HCT116 (cell line): ENCODE results near the gene CLEC4M. TPM values are rescaled to one million over a fixed set of nuclear protein-coding genes. Genes with fewer than 3 reads are reported as not detected.

Experiments used
- ATAC-seq: fragments of 200-7000 bp; cut with Tn5 transposase; 2 replicates; pipeline ENCODE4 v1.9.1; 2020; ENCODE audit warnings: mild to moderate bottlenecking, moderate library complexity
- BruUV-seq: library from RNA; stranded (reverse); fragments of 400-500 nt; replicated peaks from 2 replicates; lab custom pipeline; 2021; lab: Mats Ljungman, UMichigan
- CTCF ChIA-PET: fragments of 300-600 bp; sonication (Branson Sonifier 250); formaldehyde crosslinking; loops from one replicate; lab custom pipeline; 2021; ENCODE audit warnings: antibody characterized with exemption; lab: Charles Lee
- POLR2A ChIA-PET: fragments of 300-600, 350-600 bp; sonication (Branson Sonifier 250); formaldehyde crosslinking; loops from one replicate; lab custom pipeline; 2021; ENCODE audit warnings: antibody characterized with exemption; lab: Charles Lee
- RAD21 ChIA-PET, 2 experiments: fragments of 300-600 bp; sonication (Branson Sonifier 250); formaldehyde crosslinking; loops; one replicate each; lab custom pipeline; 2023; ENCODE audit warnings: low total read pairs in 2 of 2; ENCODE audit not compliant: uncharacterized antibody in 2 of 2, unreplicated experiment in 2 of 2, low non-redundant PET in 1 of 2; lab: Charles Lee
- DNase-seq: peaks from one replicate; pipeline ENCODE4 v3.0.0-alpha.2; 2010; ENCODE audit warnings: low read depth, low spot score
- H2AFZ ChIP-seq: fragments of 200-600 bp; shearing (Covaris generic), sonication (generic); 2 replicates; pipeline ENCODE4 v1.6.1; 2017; ENCODE audit warnings: low read depth, mixed run types, mixed read lengths, antibody characterized with exemption, low read length; ENCODE audit not compliant: poor library complexity, severe bottlenecking
- H3K27ac ChIP-seq: 2 replicates; pipeline ENCODE4 v1.5.1; 2012; ENCODE audit warnings: low read depth, low read length
- H3K27me3 ChIP-seq: fragments of 200-600 bp; sonication (generic); 2 replicates; pipeline ENCODE4 v1.6.1; 2016; ENCODE audit warnings: mixed run types, low read length, mixed read lengths; ENCODE audit not compliant: insufficient read depth
- H3K36me3 ChIP-seq, 2 experiments: fragments of 200-500 bp in 1 of 2; fragments of 200-600 bp in 1 of 2; sonication (Bioruptor generic) in 1 of 2; sonication (generic) in 1 of 2; 2 replicates each; pipeline versions ENCODE4 v1.5.1 to v1.6.1; 2014 to 2016; ENCODE audit warnings: low read length in 2 of 2, inconsistent platforms in 1 of 2, mixed read lengths in 1 of 2, mixed run types in 1 of 2; ENCODE audit not compliant: insufficient read depth in 2 of 2, control insufficient read depth in 1 of 2
- H3K4me1 ChIP-seq, 2 experiments: fragments of 200-600 bp in 1 of 2; sonication (generic) in 1 of 2; 2 replicates each; pipeline versions ENCODE4 v1.5.1 to v1.6.1; 2012 to 2017; ENCODE audit warnings: low read length in 2 of 2, inconsistent platforms in 1 of 2, mild to moderate bottlenecking in 1 of 2, mixed read lengths in 1 of 2, mixed run types in 1 of 2, moderate library complexity in 1 of 2; ENCODE audit not compliant: insufficient read depth in 2 of 2, control insufficient read depth in 1 of 2
- H3K4me2 ChIP-seq: fragments of 200-600 bp; sonication (generic); 2 replicates; pipeline ENCODE4 v1.6.1; 2017; ENCODE audit warnings: mixed run types, low read length, mixed read lengths
- H3K4me3 ChIP-seq, 2 experiments: fragments of 200-600 bp in 1 of 2; sonication (generic) in 1 of 2; replicated peaks in 1 of 2; 2 replicates each; pipeline ENCODE4 v1.5.1; 2011 to 2016; ENCODE audit warnings: low read length in 2 of 2, control low read depth in 1 of 2, low read depth in 1 of 2, mild to moderate bottlenecking in 1 of 2, mixed read lengths in 1 of 2, mixed run types in 1 of 2
- H3K79me2 ChIP-seq: fragments of 200-600 bp; sonication (generic); 2 replicates; pipeline ENCODE4 v1.6.1; 2017; ENCODE audit warnings: mild to moderate bottlenecking, mixed run types, low read length, moderate library complexity, mixed read lengths; ENCODE audit not compliant: insufficient read depth
- H3K9ac ChIP-seq: fragments of 200-600 bp; sonication (generic); 2 replicates; pipeline ENCODE4 v1.6.1; 2016; ENCODE audit warnings: low read length, mixed read lengths
- H3K9me2 ChIP-seq: fragments of 200-600 bp; sonication (generic), shearing (Covaris generic); 2 replicates; pipeline ENCODE4 v1.6.1; 2017; ENCODE audit warnings: mixed run types, mild to moderate bottlenecking, moderate library complexity; ENCODE audit not compliant: insufficient read depth
- H3K9me3 ChIP-seq, 2 experiments: fragments of 200-500 bp in 1 of 2; fragments of 200-600 bp in 1 of 2; sonication (Bioruptor generic) in 1 of 2; sonication (generic) in 1 of 2; 2 replicates each; pipeline ENCODE4 v1.6.1; 2014 to 2017; ENCODE audit warnings: low read length in 2 of 2, mixed read lengths in 2 of 2, inconsistent platforms in 1 of 2, low read depth in 1 of 2, mild to moderate bottlenecking in 1 of 2, mixed run types in 1 of 2, moderate library complexity in 1 of 2; ENCODE audit not compliant: control insufficient read depth in 1 of 2, insufficient read depth in 1 of 2
- H4K20me1 ChIP-seq: fragments of 200-600 bp; sonication (generic), shearing (Covaris generic); 2 replicates; pipeline ENCODE4 v1.6.1; 2017; ENCODE audit warnings: mixed run types, mild to moderate bottlenecking, moderate library complexity; ENCODE audit not compliant: insufficient read depth
- CBX3 ChIP-seq: IDR thresholded peaks from 2 replicates; pipeline ENCODE4 v1.6.1; 2012; ENCODE audit warnings: low read depth
- CEBPB ChIP-seq: IDR thresholded peaks from 2 replicates; pipeline ENCODE4 v1.6.1; 2012; ENCODE audit warnings: low read depth
- EGR1 ChIP-seq: IDR thresholded peaks from 2 replicates; pipeline ENCODE4 v1.6.1; 2012; ENCODE audit warnings: low read depth
- ELF1 ChIP-seq: IDR thresholded peaks from 2 replicates; pipeline ENCODE4 v1.6.1; 2012; ENCODE audit warnings: low read depth, borderline replicate concordance
- EZH2 ChIP-seq: fragments of 200-600 bp; sonication (generic); IDR thresholded peaks from 2 replicates; pipeline ENCODE4 v1.6.1; 2017; ENCODE audit warnings: antibody characterized with exemption, mixed run types
- EZH2phosphoT487 ChIP-seq: fragments of 200-600 bp; IDR thresholded peaks from 2 replicates; pipeline ENCODE4 v1.6.1; 2018; ENCODE audit warnings: antibody characterized with exemption, borderline replicate concordance
- POLR2A ChIP-seq: IDR thresholded peaks from 2 replicates; pipeline ENCODE4 v1.7.0; 2011; ENCODE audit warnings: borderline replicate concordance; ENCODE audit not compliant: insufficient read depth, insufficient read length; ENCODE audit errors: extremely low read depth
- POLR2AphosphoS5 ChIP-seq: IDR thresholded peaks from 2 replicates; pipeline ENCODE4 v1.6.1; 2011; ENCODE audit warnings: mild to moderate bottlenecking, low read depth, low read length, moderate library complexity
- RAD21 ChIP-seq: IDR thresholded peaks from 2 replicates; pipeline ENCODE4 v1.6.1; 2012; ENCODE audit warnings: low read depth, mild to moderate bottlenecking
- SIN3A ChIP-seq: IDR thresholded peaks from 2 replicates; pipeline ENCODE4 v1.6.1; 2012; ENCODE audit warnings: low read depth
- SP1 ChIP-seq: IDR thresholded peaks from 2 replicates; pipeline ENCODE4 v1.6.1; 2012; ENCODE audit warnings: low read depth
- SRF ChIP-seq: IDR thresholded peaks from 2 replicates; pipeline ENCODE4 v1.6.1; 2012; ENCODE audit warnings: low read depth
- TCF7L2 ChIP-seq: IDR thresholded peaks from 2 replicates; pipeline ENCODE4 v1.7.0; 2011; ENCODE audit warnings: borderline replicate concordance, inconsistent platforms; ENCODE audit not compliant: insufficient read depth, insufficient read length; ENCODE audit errors: extremely low read depth
- YY1 ChIP-seq: IDR thresholded peaks from 2 replicates; pipeline ENCODE4 v1.6.1; 2011; ENCODE audit warnings: low read length, low read depth, moderate library complexity, mild to moderate bottlenecking; ENCODE audit not compliant: insufficient replicate concordance; ENCODE audit errors: extremely low read depth
- ZFX ChIP-seq: fragments of 450-650 bp; IDR thresholded peaks from 2 replicates; pipeline ENCODE4 v1.6.1; 2017
- ZNF274 ChIP-seq: fragments of 200-500 bp; sonication (Bioruptor generic); IDR thresholded peaks from 2 replicates; pipeline ENCODE4 v1.6.1; 2014; ENCODE audit warnings: mild to moderate bottlenecking, low read depth, low read length, inconsistent platforms
- intact Hi-C: fragments of 100-400 bp; cut with micrococcal nuclease; formaldehyde crosslinking; loops from 2 replicates; pipeline ENCODE4 v1.10.0; 2022
- total RNA-seq: library from RNA; stranded (reverse); gene quantifications from one replicate; pipeline ENCODE4 v1.2.1, GENCODE V29; 2021; ENCODE audit not compliant: unreplicated experiment
- TF ChIP-seq, protein P1 (sequence below): IDR thresholded peaks from 2 replicates; pipeline ENCODE4 v1.6.1; 2011; ENCODE audit warnings: mild to moderate bottlenecking, low read length, moderate library complexity; ENCODE audit not compliant: insufficient replicate concordance; ENCODE audit errors: extremely low read depth
- TF ChIP-seq, protein P2 (sequence below): IDR thresholded peaks from 2 replicates; pipeline ENCODE4 v1.6.1; 2012
- TF ChIP-seq, protein P3 (sequence below), 3 experiments: fragments of 200-600 bp in 1 of 3; sonication (generic) in 1 of 3; IDR thresholded peaks in 2 of 3; conservative IDR thresholded peaks in 1 of 3; 2 replicates each; pipeline ENCODE4 v1.5.1; 2012 to 2017; ENCODE audit warnings: low read depth in 2 of 3, low read length in 2 of 3, antibody characterized with exemption in 1 of 3, borderline replicate concordance in 1 of 3, control low read depth in 1 of 3, mild to moderate bottlenecking in 1 of 3, mixed read lengths in 1 of 3, mixed run types in 1 of 3, moderate library complexity in 1 of 3; ENCODE audit not compliant: insufficient read depth in 1 of 3
- TF ChIP-seq, protein P4 (sequence below): IDR thresholded peaks from 2 replicates; pipeline ENCODE4 v1.6.1; 2012; ENCODE audit warnings: low read depth

The CLEC4M gene
- total RNA-seq, 1 experiment from 2014 or later, result not detected

DNA sequence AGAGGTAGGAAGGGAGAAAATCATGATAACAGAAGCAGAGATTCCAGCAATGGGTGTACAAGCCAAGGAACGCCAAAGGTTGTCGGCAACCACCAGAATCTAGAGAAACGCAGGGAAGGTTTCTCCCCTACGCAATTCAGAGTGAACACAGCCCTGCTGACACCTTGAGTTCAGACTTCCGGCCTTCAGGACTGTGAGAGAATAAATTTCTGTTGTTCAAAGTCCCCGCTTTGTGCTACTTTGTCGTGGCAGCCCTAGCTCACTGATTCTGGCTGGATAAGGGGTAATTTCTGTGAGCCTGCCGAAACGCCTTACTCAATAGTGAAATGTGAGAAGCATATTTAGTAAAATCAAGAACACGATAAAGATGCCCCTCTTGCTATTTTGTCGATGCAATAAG lies 25.8 kb upstream of the CLEC4M start:
- no peak for ATAC-seq
- no TSS peak for BruUV-seq
- H3K9me2 ChIP-seq, result no peaks in the 10 kb centered on the region
- peaks cover 32% of the 10 kb centered on the region for H3K27me3 ChIP-seq
- H3K4me3 ChIP-seq, result no peak overlapping the region
- H3K36me3 ChIP-seq, result no peaks in the 10 kb centered on the region
- intact Hi-C loops, result no loop called here
- POLR2A ChIA-PET, result no interaction called here
- H3K9ac ChIP-seq, result no peak overlapping the region
- H3K79me2 ChIP-seq, result no peaks in the 10 kb centered on the region
- H4K20me1 ChIP-seq, result no peaks in the 10 kb centered on the region
- CTCF ChIA-PET, result no interaction called here
- no peaks in the 10 kb centered on the region for H3K4me1 ChIP-seq
- H2AFZ ChIP-seq, result no peak overlapping the region
- DNase-seq, result no peak
- TF ChIP-seq RAD21 (no peak), SIN3A (no peak), POLR2AphosphoS5 (no peak), EGR1 (no peak), EZH2 (no peak), SP1 (no peak), EZH2phosphoT487 (no peak), SRF (no peak), YY1 (no peak), ZFX (no peak), CBX3 (no peak), TCF7L2 (no peak), ZNF274 (no peak), ELF1 (no peak), CEBPB (no peak), POLR2A (no peak)
- TF ChIP-seq, protein P1, sequence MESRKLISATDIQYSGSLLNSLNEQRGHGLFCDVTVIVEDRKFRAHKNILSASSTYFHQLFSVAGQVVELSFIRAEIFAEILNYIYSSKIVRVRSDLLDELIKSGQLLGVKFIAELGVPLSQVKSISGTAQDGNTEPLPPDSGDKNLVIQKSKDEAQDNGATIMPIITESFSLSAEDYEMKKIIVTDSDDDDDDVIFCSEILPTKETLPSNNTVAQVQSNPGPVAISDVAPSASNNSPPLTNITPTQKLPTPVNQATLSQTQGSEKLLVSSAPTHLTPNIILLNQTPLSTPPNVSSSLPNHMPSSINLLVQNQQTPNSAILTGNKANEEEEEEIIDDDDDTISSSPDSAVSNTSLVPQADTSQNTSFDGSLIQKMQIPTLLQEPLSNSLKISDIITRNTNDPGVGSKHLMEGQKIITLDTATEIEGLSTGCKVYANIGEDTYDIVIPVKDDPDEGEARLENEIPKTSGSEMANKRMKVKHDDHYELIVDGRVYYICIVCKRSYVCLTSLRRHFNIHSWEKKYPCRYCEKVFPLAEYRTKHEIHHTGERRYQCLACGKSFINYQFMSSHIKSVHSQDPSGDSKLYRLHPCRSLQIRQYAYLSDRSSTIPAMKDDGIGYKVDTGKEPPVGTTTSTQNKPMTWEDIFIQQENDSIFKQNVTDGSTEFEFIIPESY, result no peak
- TF ChIP-seq, protein P2, sequence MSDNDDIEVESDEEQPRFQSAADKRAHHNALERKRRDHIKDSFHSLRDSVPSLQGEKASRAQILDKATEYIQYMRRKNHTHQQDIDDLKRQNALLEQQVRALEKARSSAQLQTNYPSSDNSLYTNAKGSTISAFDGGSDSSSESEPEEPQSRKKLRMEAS, result no peak
- TF ChIP-seq, protein P3, sequence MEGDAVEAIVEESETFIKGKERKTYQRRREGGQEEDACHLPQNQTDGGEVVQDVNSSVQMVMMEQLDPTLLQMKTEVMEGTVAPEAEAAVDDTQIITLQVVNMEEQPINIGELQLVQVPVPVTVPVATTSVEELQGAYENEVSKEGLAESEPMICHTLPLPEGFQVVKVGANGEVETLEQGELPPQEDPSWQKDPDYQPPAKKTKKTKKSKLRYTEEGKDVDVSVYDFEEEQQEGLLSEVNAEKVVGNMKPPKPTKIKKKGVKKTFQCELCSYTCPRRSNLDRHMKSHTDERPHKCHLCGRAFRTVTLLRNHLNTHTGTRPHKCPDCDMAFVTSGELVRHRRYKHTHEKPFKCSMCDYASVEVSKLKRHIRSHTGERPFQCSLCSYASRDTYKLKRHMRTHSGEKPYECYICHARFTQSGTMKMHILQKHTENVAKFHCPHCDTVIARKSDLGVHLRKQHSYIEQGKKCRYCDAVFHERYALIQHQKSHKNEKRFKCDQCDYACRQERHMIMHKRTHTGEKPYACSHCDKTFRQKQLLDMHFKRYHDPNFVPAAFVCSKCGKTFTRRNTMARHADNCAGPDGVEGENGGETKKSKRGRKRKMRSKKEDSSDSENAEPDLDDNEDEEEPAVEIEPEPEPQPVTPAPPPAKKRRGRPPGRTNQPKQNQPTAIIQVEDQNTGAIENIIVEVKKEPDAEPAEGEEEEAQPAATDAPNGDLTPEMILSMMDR (IDR thresholded peaks at IDR 0.05 in 2 of 3, conservative IDR thresholded peaks at IDR 0.05 in 1 of 3; ENCODE audit: borderline replicate concordance in 1 of 3, insufficient read depth in 1 of 3, low read depth in 2 of 3, low read length in 2 of 3), result no peak
- TF ChIP-seq, protein P4, sequence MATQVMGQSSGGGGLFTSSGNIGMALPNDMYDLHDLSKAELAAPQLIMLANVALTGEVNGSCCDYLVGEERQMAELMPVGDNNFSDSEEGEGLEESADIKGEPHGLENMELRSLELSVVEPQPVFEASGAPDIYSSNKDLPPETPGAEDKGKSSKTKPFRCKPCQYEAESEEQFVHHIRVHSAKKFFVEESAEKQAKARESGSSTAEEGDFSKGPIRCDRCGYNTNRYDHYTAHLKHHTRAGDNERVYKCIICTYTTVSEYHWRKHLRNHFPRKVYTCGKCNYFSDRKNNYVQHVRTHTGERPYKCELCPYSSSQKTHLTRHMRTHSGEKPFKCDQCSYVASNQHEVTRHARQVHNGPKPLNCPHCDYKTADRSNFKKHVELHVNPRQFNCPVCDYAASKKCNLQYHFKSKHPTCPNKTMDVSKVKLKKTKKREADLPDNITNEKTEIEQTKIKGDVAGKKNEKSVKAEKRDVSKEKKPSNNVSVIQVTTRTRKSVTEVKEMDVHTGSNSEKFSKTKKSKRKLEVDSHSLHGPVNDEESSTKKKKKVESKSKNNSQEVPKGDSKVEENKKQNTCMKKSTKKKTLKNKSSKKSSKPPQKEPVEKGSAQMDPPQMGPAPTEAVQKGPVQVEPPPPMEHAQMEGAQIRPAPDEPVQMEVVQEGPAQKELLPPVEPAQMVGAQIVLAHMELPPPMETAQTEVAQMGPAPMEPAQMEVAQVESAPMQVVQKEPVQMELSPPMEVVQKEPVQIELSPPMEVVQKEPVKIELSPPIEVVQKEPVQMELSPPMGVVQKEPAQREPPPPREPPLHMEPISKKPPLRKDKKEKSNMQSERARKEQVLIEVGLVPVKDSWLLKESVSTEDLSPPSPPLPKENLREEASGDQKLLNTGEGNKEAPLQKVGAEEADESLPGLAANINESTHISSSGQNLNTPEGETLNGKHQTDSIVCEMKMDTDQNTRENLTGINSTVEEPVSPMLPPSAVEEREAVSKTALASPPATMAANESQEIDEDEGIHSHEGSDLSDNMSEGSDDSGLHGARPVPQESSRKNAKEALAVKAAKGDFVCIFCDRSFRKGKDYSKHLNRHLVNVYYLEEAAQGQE, result no peak
- TF ChIP-seq, all 23 proteins: peak for 0
- RAD21 ChIA-PET, result no interaction called here
- Histone ChIP-seq H3K27ac (no peak overlapping the region), H3K4me2 (no peak overlapping the region), H3K9me3 (no peaks in the 10 kb centered on the region)
